H1 (cell line): ENCODE measurements around the gene GSG1L2. TPM values are rescaled to one million over a fixed set of nuclear protein-coding genes. Genes with fewer than 3 reads are reported as not detected.

Source experiments
- BACH1 ChIP-seq: IDR thresholded peaks from 2 replicates; pipeline ENCODE4 v1.6.1; 2012; ENCODE audit warnings: low read length, improper control_type of control experiment
- BRCA1 ChIP-seq: IDR thresholded peaks from 2 replicates; pipeline ENCODE4 v1.6.1; 2012; ENCODE audit warnings: low read depth, low read length, improper control_type of control experiment
- CBX5 ChIP-seq: fragments of 300-800, 300-1000 bp; sonication (generic); IDR thresholded peaks from 2 replicates; pipeline ENCODE4 v1.7.1; 2016; ENCODE audit warnings: antibody characterized with exemption, low read length, low read depth
- GTF2F1 ChIP-seq: IDR thresholded peaks from 2 replicates; pipeline ENCODE4 v1.6.1; 2012; ENCODE audit warnings: low read depth, low read length, improper control_type of control experiment, borderline replicate concordance
- POLR2AphosphoS5 ChIP-seq: IDR thresholded peaks from 2 replicates; pipeline ENCODE4 v1.6.1; 2011; ENCODE audit warnings: low read depth, low read length
- RFX5 ChIP-seq: IDR thresholded peaks from 2 replicates; pipeline ENCODE4 v1.6.1; 2011; ENCODE audit warnings: low read depth, low read length, improper control_type of control experiment, borderline replicate concordance
- SIRT6 ChIP-seq: IDR thresholded peaks from one replicate; pipeline ENCODE4 v1.7.1; 2012; ENCODE audit warnings: low read length, inconsistent platforms
- SP4 ChIP-seq: IDR thresholded peaks from 2 replicates; pipeline ENCODE4 v1.6.1; 2012; ENCODE audit warnings: low read length, inconsistent platforms
- TAF7 ChIP-seq: optimal IDR thresholded peaks from 2 replicates; pipeline ENCODE3; 2011; ENCODE audit warnings: low read depth, mild to moderate bottlenecking, inconsistent platforms, low read length, moderate library complexity, borderline replicate concordance
- TBP ChIP-seq: IDR thresholded peaks from 2 replicates; pipeline ENCODE4 v1.6.1; 2011; ENCODE audit warnings: low read depth, low read length, improper control_type of control experiment
- YY1 ChIP-seq: IDR thresholded peaks from 2 replicates; pipeline ENCODE4 v1.6.1; 2011; ENCODE audit warnings: low read depth, mild to moderate bottlenecking, low read length
- ZNF274 ChIP-seq: IDR thresholded peaks from 2 replicates; pipeline ENCODE4 v1.7.0; 2012; ENCODE audit warnings: low read length, borderline replicate concordance; ENCODE audit errors: extremely low read depth
- polyA plus RNA-seq, 7 experiments: library from polyadenylated mRNA; depleted of rRNA in 3 of 7; stranded (reverse) in 5 of 7; unstranded in 2 of 7; fragments of >200 nt in 5 of 7; fragments of 200-250 nt in 2 of 7; gene quantifications; 1 replicate in 5 of 7; 2 replicates in 1 of 7; 4 replicates in 1 of 7; pipeline versions ENCODE4 v1.2.1 to v1.2.3, GENCODE V29; 2011 to 2013; ENCODE audit warnings: missing spikeins in 2 of 7, mixed read lengths in 2 of 7
- total RNA-seq: library from RNA; stranded (reverse); fragmentation: NEBNext Ultra II Directional; extraction: Animal tissue kit (Norgen Biotek cat#: 25700); gene quantifications from 2 replicates; pipeline ENCODE4 v1.2.1, GENCODE V29; 2021
- TF ChIP-seq, protein P1 (sequence below): IDR thresholded peaks from 2 replicates; pipeline ENCODE4 v1.6.1; 2012; ENCODE audit warnings: inconsistent platforms
- TF ChIP-seq, protein P2 (sequence below), 3 experiments: IDR thresholded peaks; 1 replicate in 2 of 3; 2 replicates in 1 of 3; pipeline versions ENCODE4 v1.5.1 to v1.6.1; 2011; ENCODE audit warnings: low read length in 3 of 3, mild to moderate bottlenecking in 3 of 3, inconsistent platforms in 2 of 3, low read depth in 1 of 3, moderate library complexity in 1 of 3; ENCODE audit not compliant: insufficient read depth in 1 of 3; ENCODE audit errors: control extremely low read depth in 1 of 3

The GSG1L2 gene
- total and polyA plus RNA-seq, 2 of the 8 experiments (the other 6 are each of a cell fraction or from before 2014, with no cell fraction given) = not detected

DNA sequence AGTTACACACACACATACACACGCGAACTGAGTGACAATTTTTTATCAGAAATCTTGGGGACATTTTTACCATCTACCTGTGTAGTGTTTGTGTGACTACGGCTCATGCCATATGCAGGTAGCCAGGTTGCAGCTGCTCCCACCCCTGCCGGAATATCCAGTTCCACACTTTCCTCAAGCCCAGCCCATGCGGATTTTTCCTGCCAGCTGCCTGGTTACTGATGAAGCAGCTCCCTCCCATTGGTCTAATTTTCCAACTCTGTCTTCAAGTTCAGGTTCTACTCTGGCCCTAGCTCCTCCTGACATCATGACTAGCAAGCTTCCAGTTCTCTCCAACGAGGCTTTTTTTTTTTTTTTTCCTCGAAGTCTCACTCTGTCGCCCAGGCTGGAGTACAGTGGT, 4.8 kb downstream of the GSG1L2 start (continued):
- TF ChIP-seq ZNF274 (no peak), TAF7 (no peak), GTF2F1 (no peak), SP4 (no peak), YY1 (no peak), BACH1 (no peak), SIRT6 (no peak), CBX5 (no peak), TBP (no peak), RFX5 (peak; percentile 97), POLR2AphosphoS5 (no peak), BRCA1 (no peak)
- TF ChIP-seq, protein P1, sequence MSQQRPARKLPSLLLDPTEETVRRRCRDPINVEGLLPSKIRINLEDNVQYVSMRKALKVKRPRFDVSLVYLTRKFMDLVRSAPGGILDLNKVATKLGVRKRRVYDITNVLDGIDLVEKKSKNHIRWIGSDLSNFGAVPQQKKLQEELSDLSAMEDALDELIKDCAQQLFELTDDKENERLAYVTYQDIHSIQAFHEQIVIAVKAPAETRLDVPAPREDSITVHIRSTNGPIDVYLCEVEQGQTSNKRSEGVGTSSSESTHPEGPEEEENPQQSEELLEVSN = peak; percentile 20; the same call in 1 of the 2 replicates
- TF ChIP-seq, protein P2, sequence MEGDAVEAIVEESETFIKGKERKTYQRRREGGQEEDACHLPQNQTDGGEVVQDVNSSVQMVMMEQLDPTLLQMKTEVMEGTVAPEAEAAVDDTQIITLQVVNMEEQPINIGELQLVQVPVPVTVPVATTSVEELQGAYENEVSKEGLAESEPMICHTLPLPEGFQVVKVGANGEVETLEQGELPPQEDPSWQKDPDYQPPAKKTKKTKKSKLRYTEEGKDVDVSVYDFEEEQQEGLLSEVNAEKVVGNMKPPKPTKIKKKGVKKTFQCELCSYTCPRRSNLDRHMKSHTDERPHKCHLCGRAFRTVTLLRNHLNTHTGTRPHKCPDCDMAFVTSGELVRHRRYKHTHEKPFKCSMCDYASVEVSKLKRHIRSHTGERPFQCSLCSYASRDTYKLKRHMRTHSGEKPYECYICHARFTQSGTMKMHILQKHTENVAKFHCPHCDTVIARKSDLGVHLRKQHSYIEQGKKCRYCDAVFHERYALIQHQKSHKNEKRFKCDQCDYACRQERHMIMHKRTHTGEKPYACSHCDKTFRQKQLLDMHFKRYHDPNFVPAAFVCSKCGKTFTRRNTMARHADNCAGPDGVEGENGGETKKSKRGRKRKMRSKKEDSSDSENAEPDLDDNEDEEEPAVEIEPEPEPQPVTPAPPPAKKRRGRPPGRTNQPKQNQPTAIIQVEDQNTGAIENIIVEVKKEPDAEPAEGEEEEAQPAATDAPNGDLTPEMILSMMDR (IDR thresholded peaks at IDR 0.05; ENCODE audit: control extremely low read depth in 1 of 3, insufficient read depth in 1 of 3, low read depth in 1 of 3, low read length in 3 of 3) = no peak
